Prostate gland (tissue), 2 donors: Measurements from ENCODE around the gene XYLT2. TPM values are rescaled to one million over a fixed set of nuclear protein-coding genes. Genes with fewer than 3 reads are reported as not detected.

Experiments
- DNase-seq: peaks from one replicate; pipeline ENCODE4 v3.0.0-alpha.2; 2019; ENCODE audit warnings: low spot score
- H3K27ac ChIP-seq, 2 donors: fragments of 200-600 bp; sonication (generic); 2 replicates each; pipeline ENCODE4 v1.5.1; 2017 to 2019
- H3K27me3 ChIP-seq: fragments of 200-600 bp; sonication (generic); replicated peaks from 2 replicates; pipeline ENCODE4 v1.5.1; 2019; ENCODE audit not compliant: insufficient read depth
- H3K36me3 ChIP-seq, 2 donors: fragments of 200-600 bp; sonication (generic); 1 replicate in 1 of 2; 2 replicates in 1 of 2; pipeline versions ENCODE4 v1.5.1 to v1.8.1; 2017 to 2019
- H3K4me1 ChIP-seq: fragments of 200-600 bp; sonication (generic); replicated peaks from 2 replicates; pipeline ENCODE4 v1.5.1; 2019
- H3K4me3 ChIP-seq, 2 donors: fragments of 200-600 bp; sonication (generic); 2 replicates each; pipeline ENCODE4 v1.5.1; 2017 to 2019
- H3K9me3 ChIP-seq: fragments of 200-600 bp; sonication (generic); 2 replicates; pipeline ENCODE4 v1.5.1; 2017
- POLR2A ChIP-seq: fragments of 450-650 bp; IDR thresholded peaks from one replicate; pipeline ENCODE4 v1.6.1; 2016; ENCODE audit warnings: antibody characterized with exemption, mild to moderate bottlenecking
- POLR2AphosphoS5 ChIP-seq: sonication (generic); formaldehyde crosslinking; IDR thresholded peaks from one replicate; pipeline ENCODE4 v1.6.1; 2017; ENCODE audit warnings: antibody characterized with exemption
- WGBS: methylation state at CpG from one replicate; pipeline ENCODE4 v1.1.5; 2018; 5-methylcytosine and 5-hydroxymethylcytosine counted together
- intact Hi-C: fragments of 100-400 bp; cut with DNase I; formaldehyde crosslinking; loops from one replicate; pipeline ENCODE4 v1.14.2; 2022
- total RNA-seq, 2 donors: library from RNA; depleted of rRNA; stranded (reverse); fragments of >200 nt; gene quantifications; one replicate each; pipeline ENCODE4 v1.1.0, GENCODE V29; 2016
- TF ChIP-seq, protein P1 (sequence below), 4 experiments: fragments of 200-600 bp in 2 of 4; fragments of 450-650 bp in 2 of 4; sonication (generic) in 2 of 4; IDR thresholded peaks; 1 replicate in 3 of 4; 2 replicates in 1 of 4; pipeline ENCODE4 v1.5.1; 2016 to 2019; ENCODE audit warnings: antibody characterized with exemption in 4 of 4, mild to moderate bottlenecking in 2 of 4, moderate library complexity in 2 of 4

XYLT2 gene
- total RNA-seq, 2 donors from 2014 or later = 44.8 to 49.8 TPM

DNA sequence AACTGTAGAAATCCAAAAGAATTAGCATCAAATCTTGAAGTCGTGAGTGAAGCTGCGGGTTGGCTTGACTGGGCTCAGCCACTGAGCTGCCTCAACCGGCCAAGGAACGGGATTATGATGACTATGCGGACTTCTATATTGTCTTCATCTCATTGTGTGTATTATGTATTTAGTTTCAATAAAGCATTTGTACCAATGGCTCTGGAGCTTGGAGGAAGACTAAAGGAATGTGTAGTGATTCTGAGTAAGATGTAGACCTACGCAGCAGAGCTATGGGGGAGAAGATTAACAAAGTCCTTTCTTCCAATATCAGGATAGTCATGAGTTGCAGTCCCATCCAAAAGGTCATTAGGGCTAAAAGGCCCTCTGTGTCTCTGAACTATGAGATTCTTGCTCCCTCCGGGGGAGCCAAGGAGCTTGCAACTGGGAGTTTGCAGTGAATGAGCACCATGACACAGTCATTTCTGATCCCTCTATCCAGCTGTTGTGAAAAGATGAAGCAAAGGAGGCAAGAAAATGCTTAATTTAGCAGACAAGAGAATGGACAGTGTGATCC, 35.4 kb downstream of the XYLT2 start:
- peaks cover 0 to 7% of the 10 kb centered on the region in 2 donors for H3K36me3 ChIP-seq
- intact Hi-C loops = no loop called here
- 83% methylated on average over 7 of the region's 7 CpGs for WGBS

DNA sequence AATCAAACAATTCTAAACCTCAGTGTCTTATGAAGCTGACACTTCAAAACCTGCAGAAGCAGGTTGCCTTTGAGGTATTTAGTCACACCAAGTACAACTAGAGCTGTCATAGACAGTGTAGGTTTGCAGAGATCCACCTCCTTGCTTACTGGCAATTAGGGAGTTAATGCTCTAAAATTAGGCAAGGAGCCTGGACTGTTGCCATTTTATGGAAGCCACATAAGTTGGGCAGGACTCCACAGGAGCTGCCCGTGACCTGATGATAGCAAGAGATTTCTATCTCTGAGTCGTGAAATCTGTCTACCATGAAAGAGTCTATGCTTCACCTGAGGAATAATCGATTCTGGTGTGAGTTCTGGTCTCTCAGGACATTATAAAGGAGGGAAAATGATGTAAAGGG, 36.0 kb downstream of the XYLT2 start:
- no peak overlapping the region for H3K27ac ChIP-seq
- H3K36me3 ChIP-seq = peaks cover 0 to 7% of the 10 kb centered on the region in 2 donors
- no peaks in the 10 kb centered on the region for H3K9me3 ChIP-seq
- H3K4me1 ChIP-seq = no peaks in the 10 kb centered on the region
- TF ChIP-seq, protein P1, sequence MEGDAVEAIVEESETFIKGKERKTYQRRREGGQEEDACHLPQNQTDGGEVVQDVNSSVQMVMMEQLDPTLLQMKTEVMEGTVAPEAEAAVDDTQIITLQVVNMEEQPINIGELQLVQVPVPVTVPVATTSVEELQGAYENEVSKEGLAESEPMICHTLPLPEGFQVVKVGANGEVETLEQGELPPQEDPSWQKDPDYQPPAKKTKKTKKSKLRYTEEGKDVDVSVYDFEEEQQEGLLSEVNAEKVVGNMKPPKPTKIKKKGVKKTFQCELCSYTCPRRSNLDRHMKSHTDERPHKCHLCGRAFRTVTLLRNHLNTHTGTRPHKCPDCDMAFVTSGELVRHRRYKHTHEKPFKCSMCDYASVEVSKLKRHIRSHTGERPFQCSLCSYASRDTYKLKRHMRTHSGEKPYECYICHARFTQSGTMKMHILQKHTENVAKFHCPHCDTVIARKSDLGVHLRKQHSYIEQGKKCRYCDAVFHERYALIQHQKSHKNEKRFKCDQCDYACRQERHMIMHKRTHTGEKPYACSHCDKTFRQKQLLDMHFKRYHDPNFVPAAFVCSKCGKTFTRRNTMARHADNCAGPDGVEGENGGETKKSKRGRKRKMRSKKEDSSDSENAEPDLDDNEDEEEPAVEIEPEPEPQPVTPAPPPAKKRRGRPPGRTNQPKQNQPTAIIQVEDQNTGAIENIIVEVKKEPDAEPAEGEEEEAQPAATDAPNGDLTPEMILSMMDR (IDR thresholded peaks at IDR 0.05) = no peak
- TF ChIP-seq POLR2A (no peak), POLR2AphosphoS5 (no peak)
- WGBS = 19% methylated on average over 3 of the region's 3 CpGs
- no peaks in the 10 kb centered on the region for H3K27me3 ChIP-seq
- no peak overlapping the region for H3K4me3 ChIP-seq
- intact Hi-C loops = no loop called here
- DNase-seq = no peak

More for the DNA sequence above, 35.4 kb downstream of the XYLT2 start:
- no peaks in the 10 kb centered on the region for H3K9me3 ChIP-seq
- no peak overlapping the region for H3K27ac ChIP-seq
- H3K27me3 ChIP-seq = no peaks in the 10 kb centered on the region
- no peaks in the 10 kb centered on the region for H3K4me1 ChIP-seq
- no peak for DNase-seq
- TF ChIP-seq POLR2A (no peak), POLR2AphosphoS5 (no peak)
- TF ChIP-seq, protein P1 (IDR thresholded peaks at IDR 0.05) = no peak
- no peak overlapping the region for H3K4me3 ChIP-seq

DNA sequence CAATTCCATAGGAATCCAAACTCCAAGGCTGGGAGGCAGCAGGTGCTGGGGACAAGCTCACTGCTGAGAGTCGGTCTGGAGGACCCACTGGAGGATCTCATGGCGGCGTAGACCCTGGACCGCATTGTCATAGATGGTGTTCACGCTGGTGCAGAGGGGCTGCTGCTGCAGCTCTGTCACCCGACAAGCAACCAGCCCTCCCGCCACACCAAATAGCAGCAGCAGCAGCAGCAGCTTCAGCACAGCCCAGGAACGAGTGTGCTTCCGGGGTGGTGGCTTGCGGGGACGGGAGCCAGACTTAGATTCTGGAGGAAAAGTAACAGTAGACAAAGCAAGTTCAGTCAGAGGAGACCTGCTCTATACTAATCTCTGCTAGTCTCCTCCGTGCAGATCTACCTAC, 37.0 kb downstream of the XYLT2 start:
- H3K9me3 ChIP-seq = no peaks in the 10 kb centered on the region
- no peak for DNase-seq
- no peak overlapping the region for H3K4me3 ChIP-seq
- H3K27me3 ChIP-seq = no peaks in the 10 kb centered on the region
- H3K4me1 ChIP-seq = no peaks in the 10 kb centered on the region
- H3K27ac ChIP-seq = no peak overlapping the region
- TF ChIP-seq POLR2A (no peak), POLR2AphosphoS5 (no peak)
- TF ChIP-seq, protein P1 (IDR thresholded peaks at IDR 0.05) = no peak
- WGBS = 89% methylated on average over 12 of the region's 12 CpGs
- peaks cover 0 to 7% of the 10 kb centered on the region in 2 donors for H3K36me3 ChIP-seq
- intact Hi-C loops = no loop called here

DNA sequence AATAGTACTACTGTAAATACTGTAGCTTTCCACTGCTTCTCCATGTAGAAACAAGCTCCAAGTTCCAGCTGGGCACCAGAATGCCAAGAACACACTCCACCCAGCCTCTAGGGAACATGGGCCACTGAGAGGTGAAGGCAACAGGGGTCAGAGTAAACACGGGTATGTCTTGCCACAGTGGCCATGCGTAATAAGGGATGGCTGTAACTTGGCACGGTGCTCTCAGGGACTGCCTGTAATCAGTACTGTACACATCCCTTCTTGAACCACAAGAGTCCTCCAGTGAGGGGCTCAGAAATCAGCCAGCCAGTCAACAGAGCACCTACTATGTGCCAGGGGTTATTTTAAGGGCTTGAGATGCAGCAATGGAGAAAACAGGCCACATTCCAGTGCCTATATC, 40.6 kb downstream of the XYLT2 start:
- no peak for TF ChIP-seq POLR2A
- TF ChIP-seq, protein P1 (IDR thresholded peaks at IDR 0.05) = no peak
- no peak for TF ChIP-seq POLR2AphosphoS5
- H3K27ac ChIP-seq = no peak overlapping the region
- intact Hi-C loops = no loop called here
- H3K4me1 ChIP-seq = no peaks in the 10 kb centered on the region
- H3K4me3 ChIP-seq = no peak overlapping the region
- no peak for DNase-seq
- H3K36me3 ChIP-seq = peaks cover 0 to 16% of the 10 kb centered on the region in 2 donors
- WGBS = 81% methylated on average over 3 of the region's 3 CpGs
- no peaks in the 10 kb centered on the region for H3K9me3 ChIP-seq
- no peaks in the 10 kb centered on the region for H3K27me3 ChIP-seq

DNA sequence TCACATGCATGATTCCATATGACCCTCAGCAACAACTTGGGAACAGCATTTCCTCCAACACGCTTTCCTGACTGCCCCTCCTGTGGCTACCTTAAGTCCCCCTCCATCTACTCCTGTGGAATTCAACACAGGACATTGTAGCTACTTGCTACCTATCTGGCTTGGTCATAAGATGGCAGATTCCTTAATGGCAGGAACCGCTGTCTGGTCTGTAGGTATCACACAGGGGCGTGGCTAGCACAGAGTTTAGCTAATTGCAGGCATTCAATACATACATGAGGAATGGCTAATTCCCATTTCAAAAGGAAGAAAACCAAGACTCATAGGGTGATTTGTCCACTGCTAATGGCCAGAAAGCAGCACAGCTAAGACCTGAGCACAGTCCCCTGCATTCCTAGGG, 42.8 kb downstream of the XYLT2 start:
- no peak overlapping the region for H3K4me3 ChIP-seq
- no peaks in the 10 kb centered on the region for H3K9me3 ChIP-seq
- 89% methylated on average over 3 of the region's 3 CpGs for WGBS
- intact Hi-C loops = no loop called here
- H3K27ac ChIP-seq = no peak overlapping the region
- no peaks in the 10 kb centered on the region for H3K4me1 ChIP-seq
- DNase-seq = no peak
- H3K27me3 ChIP-seq = no peaks in the 10 kb centered on the region
- TF ChIP-seq POLR2A (no peak), POLR2AphosphoS5 (no peak)
- TF ChIP-seq, protein P1 (IDR thresholded peaks at IDR 0.05) = no peak
- H3K36me3 ChIP-seq = peaks cover 7 to 30% of the 10 kb centered on the region in 2 donors
